Measurements from ENCODE around the gene P4HB. TPM values are rescaled to one million over a fixed set of nuclear protein-coding genes. Genes with fewer than 3 reads are reported as not detected.

P4HB gene
- total and polyA plus RNA-seq, 2 of the 4 experiments (the other 2 are of a cell fraction), result 599 to 932 TPM

- BruUV-seq (replicated peaks), result no TSS peak
- no peak overlapping the region for H2BK20ac ChIP-seq (ENCODE audit: low read depth, low read length)
- H3K36me3 ChIP-seq (ENCODE audit: control insufficient read depth, insufficient read depth, low read length), result no peaks in the 10 kb centered on the region
- H2AK5ac ChIP-seq (ENCODE audit: low read depth, low read length), result no peak overlapping the region
- no peaks in the 10 kb centered on the region for H3K79me1 ChIP-seq (ENCODE audit: low read depth in 1 of 2, low read length in 2 of 2)
- H3K9ac ChIP-seq (ENCODE audit: low read depth, low read length), result no peak overlapping the region
- no peak overlapping the region for H2AK9ac ChIP-seq (replicated peaks; ENCODE audit: low read depth, low read length, poor library complexity)
- H3K9me3 ChIP-seq (ENCODE audit: control insufficient read depth, insufficient read depth, low read length), result no peaks in the 10 kb centered on the region
- H3K4me2 ChIP-seq (ENCODE audit: low read depth, low read length), result no peak overlapping the region
- ATAC-seq (ENCODE audit: low read depth) (peak; percentile 77), DNase-seq (no peak)
- H3K14ac ChIP-seq (replicated peaks; ENCODE audit: low read depth, low read length), result no peak overlapping the region
- intact Hi-C loops (cut with micrococcal nuclease) (no loop called here), in situ Hi-C loops (cut with MboI; ENCODE audit: low sequenced_read_pairs) (no loop called here), dilution Hi-C loops (cut with HindIII; ENCODE audit: low sequenced_read_pairs, unreplicated experiment) (no loop called here)
- TF ChIP-seq NFE2L2 (IDR thresholded peaks at IDR 0.05; ENCODE audit: low read depth, low read length) (no peak), BHLHE40 (IDR thresholded peaks at IDR 0.05; ENCODE audit: low read depth, low read length) (no peak), FOS (IDR thresholded peaks at IDR 0.05; ENCODE audit: low read depth, low read length) (no peak), CTCF (conservative IDR thresholded peaks at IDR 0.05; ENCODE audit: low read depth, low read length) (no peak), RCOR1 (IDR thresholded peaks at IDR 0.05; ENCODE audit: insufficient replicate concordance, low read length) (no peak), RFX5 (IDR thresholded peaks at IDR 0.05; ENCODE audit: low read depth, low read length) (no peak), CHD1 (IDR thresholded peaks at IDR 0.05; ENCODE audit: low read depth, low read length) (no peak), MAZ (IDR thresholded peaks at IDR 0.05; ENCODE audit: borderline replicate concordance, low read depth, low read length) (no peak), RAD21 (IDR thresholded peaks at IDR 0.05; ENCODE audit: low read length) (no peak), MXI1 (IDR thresholded peaks at IDR 0.05; ENCODE audit: borderline replicate concordance, low read depth, low read length) (no peak), MAFK (IDR thresholded peaks at IDR 0.05; ENCODE audit: low read depth, low read length) (no peak), ELK1 (IDR thresholded peaks at IDR 0.05; ENCODE audit: borderline replicate concordance, low read depth, low read length) (no peak), POLR2A (IDR thresholded peaks at IDR 0.05; ENCODE audit: low read depth, low read length) (no peak), SMC3 (IDR thresholded peaks at IDR 0.05; ENCODE audit: low read depth, low read length) (no peak), CEBPB (IDR thresholded peaks at IDR 0.05; ENCODE audit: low read depth, low read length) (no peak), USF2 (IDR thresholded peaks at IDR 0.05; ENCODE audit: low read depth, low read length) (no peak)
- H4K20me1 ChIP-seq (ENCODE audit: insufficient read depth, low read length), result no peaks in the 10 kb centered on the region
- peaks cover 12% of the 10 kb centered on the region for H3K9me1 ChIP-seq (ENCODE audit: insufficient read depth, low read length)
- CTCF ChIA-PET, result no interaction called here
- no peak overlapping the region for H4K91ac ChIP-seq (ENCODE audit: insufficient read depth, low read depth, low read length)
- no peaks in the 10 kb centered on the region for H3K4me1 ChIP-seq (ENCODE audit: control insufficient read depth, insufficient read depth, low read length)
- POLR2A ChIA-PET (ENCODE audit: unreplicated experiment), result no interaction called here
- no peak overlapping the region for H3K4ac ChIP-seq (ENCODE audit: low read depth, low read length)
- H3K27me3 ChIP-seq (ENCODE audit: control insufficient read depth, insufficient read depth, low read length), result peaks cover 4% of the 10 kb centered on the region
- no peak overlapping the region for H2BK5ac ChIP-seq (ENCODE audit: low read depth, low read length, poor library complexity, severe bottlenecking)
- H3K4me3 ChIP-seq (ENCODE audit: insufficient read depth, low read depth, low read length), result no peak overlapping the region
- H3K56ac ChIP-seq (ENCODE audit: extremely low read depth, insufficient read depth, low read length), result no peak overlapping the region
- H2BK15ac ChIP-seq (ENCODE audit: low read depth, low read length), result no peak overlapping the region
- H4K8ac ChIP-seq (ENCODE audit: low read depth in 2 of 2, low read length in 2 of 2), result no peak overlapping the region
- H4K5ac ChIP-seq (ENCODE audit: low read depth, low read length), result no peak overlapping the region
- H2AFZ ChIP-seq (replicated peaks; ENCODE audit: low read length, poor library complexity), result no peak overlapping the region
- H2BK120ac ChIP-seq (ENCODE audit: low read depth, low read length), result no peak overlapping the region
- H3K18ac ChIP-seq (ENCODE audit: low read depth, low read length), result no peak overlapping the region
- H3K23ac ChIP-seq (ENCODE audit: low read depth, low read length), result no peak overlapping the region
- no peak overlapping the region for H3K27ac ChIP-seq (ENCODE audit: insufficient read depth, low read length)
- WGBS, 2 experiments (ENCODE audit: extremely low coverage in 2 of 2, insufficient read length in 1 of 2), result 14% methylated on average over 2 of the region's 8 CpGs; no CpG with 5 or more reads in 1 of the 2 experiments
Measured at GRCh38 chr17:81794509-81794908, 65.8 kb downstream of the P4HB start.
